ENCODE measurements around the gene NFYA.
"Not testable (repeated sequence)": the region's sequence is repeated elsewhere in the genome, so short reads cannot be mapped to it uniquely, and the experiment has no call there.

NFYA gene

GRCh38 chr6:41103847-41104246 is 31.1 kb downstream of the NFYA start:
- H4K20me1 ChIP-seq, result peaks cover 0 to 54% (median 32%) of the 10 kb centered on the region in 11 experiments; a peak in 16 of 22 replicates
- H3K9me3 ChIP-seq (replicated peaks in 1 of 11), result no peaks in the 10 kb centered on the region
- H3K4me2 ChIP-seq, result no peak overlapping the region

GRCh38 chr6:41111017-41111416 is 38.2 kb downstream of the NFYA start:
- Histone ChIP-seq H3K9me3 (replicated peaks in 1 of 11) (no peaks in the 10 kb centered on the region), H3K9ac (no peak overlapping the region), H3K27me3 (no peaks in the 10 kb centered on the region), H3K36me3 (peaks cover 0 to 11% (median 0%) of the 10 kb centered on the region in 11 experiments; a peak in 5 of 22 replicates), H3K4me1 (no peaks in the 10 kb centered on the region), H3K27ac (no peak overlapping the region), H4K20me1 (no peaks in the 10 kb centered on the region), H3K4me3 (no peak overlapping the region), H3K4me2 (no peak overlapping the region)
- TF ChIP-seq Cebpa-rat (IDR thresholded peaks at IDR 0.05), result no peak

More at GRCh38 chr6:41103847-41104246, 31.1 kb downstream of the NFYA start:
- peaks cover 30 to 57% (median 38%) of the 10 kb centered on the region in 11 experiments for H3K36me3 ChIP-seq
- no peaks in the 10 kb centered on the region for H3K4me1 ChIP-seq
- H3K4me3 ChIP-seq, result no peak overlapping the region
- no peak overlapping the region for H3K9ac ChIP-seq
- TF ChIP-seq Cebpa-rat (IDR thresholded peaks at IDR 0.05), result no peak
- no peak overlapping the region for H3K27ac ChIP-seq
- no peaks in the 10 kb centered on the region for H3K27me3 ChIP-seq

GRCh38 chr6:41115027-41115426 is 42.3 kb downstream of the NFYA start:
- not testable (repeated sequence) for H3K4me3 ChIP-seq; H3K9me3 ChIP-seq (replicated peaks in 1 of 11); H3K27me3 ChIP-seq

GRCh38 chr6:41119508-41119907 is 46.7 kb downstream of the NFYA start:
- no peak for TF ChIP-seq Cebpa-rat (IDR thresholded peaks at IDR 0.05)

More at GRCh38 chr6:41115027-41115426, 42.3 kb downstream of the NFYA start:
- not testable (repeated sequence) for H3K36me3 ChIP-seq, H3K9ac ChIP-seq, H4K20me1 ChIP-seq, H3K4me1 ChIP-seq, H3K4me2 ChIP-seq, H3K27ac ChIP-seq

GRCh38 chr6:41120058-41120457 is 47.3 kb downstream of the NFYA start:
- peaks cover 0 to 10% (median 4%) of the 10 kb centered on the region in 11 experiments; a peak in 6 of 22 replicates for H3K9me3 ChIP-seq (replicated peaks in 1 of 11)

More at GRCh38 chr6:41119508-41119907, 46.7 kb downstream of the NFYA start:
- Histone ChIP-seq H3K9ac (no peak overlapping the region), H3K4me1 (no peaks in the 10 kb centered on the region), H3K27me3 (no peaks in the 10 kb centered on the region), H3K36me3 (peaks cover 0 to 32% (median 13%) of the 10 kb centered on the region in 11 experiments; a peak in 12 of 22 replicates), H3K27ac (no peak overlapping the region), H3K4me3 (no peak overlapping the region), H3K9me3 (replicated peaks in 1 of 11) (peaks cover 0 to 10% (median 4%) of the 10 kb centered on the region in 11 experiments; a peak in 6 of 22 replicates), H4K20me1 (no peaks in the 10 kb centered on the region), H3K4me2 (no peak overlapping the region)

GRCh38 chr6:41122373-41122772 is 49.6 kb downstream of the NFYA start:
- Histone ChIP-seq H4K20me1 (no peaks in the 10 kb centered on the region), H3K36me3 (peaks cover 0 to 36% (median 13%) of the 10 kb centered on the region in 11 experiments; a peak in 12 of 22 replicates), H3K9me3 (replicated peaks in 1 of 11) (peaks cover 0 to 10% (median 4%) of the 10 kb centered on the region in 11 experiments; a peak in 6 of 22 replicates), H3K27me3 (no peaks in the 10 kb centered on the region), H3K27ac (no peak overlapping the region), H3K9ac (no peak overlapping the region), H3K4me3 (no peak overlapping the region), H3K4me2 (no peak overlapping the region), H3K4me1 (no peaks in the 10 kb centered on the region)
- no peak for TF ChIP-seq Cebpa-rat (IDR thresholded peaks at IDR 0.05)

More at GRCh38 chr6:41120058-41120457, 47.3 kb downstream of the NFYA start:
- no peaks in the 10 kb centered on the region for H3K27me3 ChIP-seq
- H4K20me1 ChIP-seq, result no peaks in the 10 kb centered on the region
- H3K27ac ChIP-seq, result no peak overlapping the region
- H3K4me1 ChIP-seq, result no peaks in the 10 kb centered on the region
- TF ChIP-seq Cebpa-rat (IDR thresholded peaks at IDR 0.05), result no peak
- H3K4me3 ChIP-seq, result no peak overlapping the region
- peaks cover 0 to 36% (median 13%) of the 10 kb centered on the region in 11 experiments; a peak in 12 of 22 replicates for H3K36me3 ChIP-seq
- no peak overlapping the region for H3K9ac ChIP-seq
- H3K4me2 ChIP-seq, result no peak overlapping the region

GRCh38 chr6:41122918-41123317 is 50.1 kb downstream of the NFYA start:
- no peak overlapping the region for H3K9ac ChIP-seq
- no peak overlapping the region for H3K4me3 ChIP-seq
- peaks cover 0 to 36% (median 13%) of the 10 kb centered on the region in 11 experiments; a peak in 12 of 22 replicates for H3K36me3 ChIP-seq
- no peak overlapping the region for H3K4me2 ChIP-seq
- no peak overlapping the region for H3K27ac ChIP-seq
- no peaks in the 10 kb centered on the region for H4K20me1 ChIP-seq
- no peaks in the 10 kb centered on the region for H3K27me3 ChIP-seq
- TF ChIP-seq Cebpa-rat (IDR thresholded peaks at IDR 0.05), result no peak
- H3K4me1 ChIP-seq, result no peaks in the 10 kb centered on the region
- peaks cover 0 to 10% (median 4%) of the 10 kb centered on the region in 11 experiments; a peak in 6 of 22 replicates for H3K9me3 ChIP-seq (replicated peaks in 1 of 11)

GRCh38 chr6:41125282-41125681 is 52.5 kb downstream of the NFYA start:
- H3K36me3 ChIP-seq, result peaks cover 0 to 33% (median 12%) of the 10 kb centered on the region in 11 experiments; a peak in 12 of 22 replicates
- no peak for TF ChIP-seq Cebpa-rat (IDR thresholded peaks at IDR 0.05)
- H3K4me3 ChIP-seq, result no peak overlapping the region
- H3K9me3 ChIP-seq (replicated peaks in 1 of 11), result peaks cover 0 to 10% (median 4%) of the 10 kb centered on the region in 11 experiments; a peak in 6 of 22 replicates
- H3K27ac ChIP-seq, result no peak overlapping the region
- no peak overlapping the region for H3K4me2 ChIP-seq
- no peaks in the 10 kb centered on the region for H4K20me1 ChIP-seq
- H3K9ac ChIP-seq, result no peak overlapping the region
- H3K27me3 ChIP-seq, result no peaks in the 10 kb centered on the region
- no peaks in the 10 kb centered on the region for H3K4me1 ChIP-seq

- Histone ChIP-seq H3K27ac (no peak overlapping the region), H3K36me3 (peaks cover 0 to 16% (median 0%) of the 10 kb centered on the region in 11 experiments; a peak in 6 of 22 replicates), H3K4me2 (peak overlapping the region in 1 of 11 experiments; percentile 0; a peak in 2 of 22 replicates), H3K27me3 (no peaks in the 10 kb centered on the region), H4K20me1 (no peaks in the 10 kb centered on the region), H3K4me3 (no peak overlapping the region), H3K4me1 (peaks cover 0 to 17% (median 0%) of the 10 kb centered on the region in 10 experiments; a peak in 6 of 20 replicates), H3K9me3 (replicated peaks in 1 of 11) (no peaks in the 10 kb centered on the region), H3K9ac (no peak overlapping the region)
- TF ChIP-seq Cebpa-rat (IDR thresholded peaks at IDR 0.05), result no peak
Observed at GRCh38 chr6:41132254-41132653, 59.5 kb downstream of the NFYA start.

Data from BLaER1 treated with 17β-estradiol and CSF1 and Interleukin-3, amounts not matched to agents 10 nM and 100 nM (cell line).